ENCODE measurements around the gene CNPY4. TPM values are rescaled to one million over a fixed set of nuclear protein-coding genes. Genes with fewer than 3 reads are reported as not detected.

The CNPY4 gene
- total and polyA plus RNA-seq, 5 donors, result 9.1 to 14.7 (median 12.3) TPM

GRCh38 chr7:100081535-100082102, 37.8 kb upstream of the CNPY4 start, which contains the start of gene ZNF3:
TSS of gene ZNF3 (minus strand) at chr7:100081723. CDS start at chr7:100077357, 4,366 bp downstream.
- under 1% methylated on average over 55 of the region's 55 CpGs for WGBS
- H3K4me3 ChIP-seq (ENCODE audit: low read length), result peak within 1 kb of the TSS; percentile 76
- no peaks in the 10 kb centered on the region for H3K27me3 ChIP-seq (ENCODE audit: control insufficient read depth, insufficient read depth)
- DNase-seq (peak; percentile 98 to 99 (median 99)), ATAC-seq (peak; percentile 95 to 97)
- no peaks in the 10 kb centered on the region for H3K9me3 ChIP-seq (ENCODE audit: control insufficient read depth, low read length)
- H3K27ac ChIP-seq (ENCODE audit: low read length), result peak within 1 kb of the TSS; percentile 60
- intact Hi-C loops (cut with DNase I), result loop anchor here in 2 of 4 donors (10.0 kb wide), 1 partner anchor 87 kb away; no protein-coding TSS in a partner anchor
- peaks cover 3% of the 10 kb centered on the region for H3K4me1 ChIP-seq (ENCODE audit: control insufficient read depth, insufficient read depth, low read length)

- WGBS, result 52% methylated on average over 4 of the region's 4 CpGs
- Histone ChIP-seq H3K4me3 (ENCODE audit: low read length) (no peak overlapping the region), H3K9me3 (ENCODE audit: control insufficient read depth, low read length) (no peaks in the 10 kb centered on the region), H3K27me3 (ENCODE audit: control insufficient read depth, insufficient read depth) (no peaks in the 10 kb centered on the region), H3K4me1 (ENCODE audit: control insufficient read depth, insufficient read depth, low read length) (peaks cover 3% of the 10 kb centered on the region), H3K27ac (ENCODE audit: low read length) (peak overlapping the region; percentile 59)
- DNase-seq, result no peak
- intact Hi-C loops (cut with DNase I), result loop anchor here in 2 of 4 donors (10.0 kb wide), 1 partner anchor 88 kb away; no protein-coding TSS in a partner anchor
- no peak for ATAC-seq
Observed at GRCh38 chr7:100082978-100083377, 36.5 kb upstream of the CNPY4 start.

GRCh38 chr7:100085515-100085914, 33.9 kb upstream of the CNPY4 start:
- H3K9me3 ChIP-seq (ENCODE audit: control insufficient read depth, low read length), result no peaks in the 10 kb centered on the region
- H3K27me3 ChIP-seq (ENCODE audit: control insufficient read depth, insufficient read depth), result no peaks in the 10 kb centered on the region
- no peak overlapping the region for H3K4me3 ChIP-seq (ENCODE audit: low read length)
- H3K27ac ChIP-seq (ENCODE audit: low read length), result no peak overlapping the region
- ATAC-seq (no peak), DNase-seq (no peak)
- WGBS, result 50% methylated on average over 3 of the region's 3 CpGs
- H3K4me1 ChIP-seq (ENCODE audit: control insufficient read depth, insufficient read depth, low read length), result peaks cover 3% of the 10 kb centered on the region
- intact Hi-C loops (cut with DNase I), result loop anchor here in 2 of 4 donors (10.0 kb wide), 1 partner anchor 91 kb away; no protein-coding TSS in a partner anchor

GRCh38 chr7:100087055-100087750, 32.2 kb upstream of the CNPY4 start:
- Histone ChIP-seq H3K27ac (ENCODE audit: low read length) (no peak overlapping the region), H3K9me3 (ENCODE audit: control insufficient read depth, low read length) (no peaks in the 10 kb centered on the region), H3K4me3 (ENCODE audit: low read length) (no peak overlapping the region), H3K27me3 (ENCODE audit: control insufficient read depth, insufficient read depth) (no peaks in the 10 kb centered on the region), H3K4me1 (ENCODE audit: control insufficient read depth, insufficient read depth, low read length) (peaks cover 3% of the 10 kb centered on the region)
- intact Hi-C loops (cut with DNase I), result loop anchor here in 2 of 4 donors (10.0 kb wide), 1 partner anchor 92 kb away; no protein-coding TSS in a partner anchor
- ATAC-seq, result no peak
- 79% methylated on average over 10 of the region's 10 CpGs for WGBS
- no peak for DNase-seq

- H3K9me3 ChIP-seq (ENCODE audit: control insufficient read depth, low read length), result no peaks in the 10 kb centered on the region
- peak overlapping the region; percentile 71 for H3K27ac ChIP-seq (ENCODE audit: low read length)
- peak overlapping the region; percentile 79 for H3K4me3 ChIP-seq (ENCODE audit: low read length)
- WGBS, result 79% methylated on average over 11 of the region's 11 CpGs
- peaks cover 3% of the 10 kb centered on the region for H3K4me1 ChIP-seq (ENCODE audit: control insufficient read depth, insufficient read depth, low read length)
- H3K27me3 ChIP-seq (ENCODE audit: control insufficient read depth, insufficient read depth), result no peaks in the 10 kb centered on the region
- intact Hi-C loops (cut with DNase I), result loop anchor here in 2 of 4 donors (10.0 kb wide), 1 partner anchor 93 kb away; no protein-coding TSS in a partner anchor
- DNase-seq (no peak), ATAC-seq (no peak)
Observed at GRCh38 chr7:100088095-100088620, 31.3 kb upstream of the CNPY4 start.

GRCh38 chr7:100088621-100089457, 30.6 kb upstream of the CNPY4 start, which contains the start of gene COPS6:
TSS of gene COPS6 (plus strand) at chr7:100088969. CDS start at chr7:100088991, 22 bp downstream.
- intact Hi-C loops (cut with DNase I), result loop anchor here in 2 of 4 donors (10.0 kb wide), 1 partner anchor 94 kb away; no protein-coding TSS in a partner anchor
- peak within 1 kb of the TSS; percentile 71 for H3K27ac ChIP-seq (ENCODE audit: low read length)
- under 1% methylated on average over 68 of the region's 68 CpGs for WGBS
- DNase-seq (peak; percentile 86 to 96 (median 94)), ATAC-seq (peak; percentile 85 to 86)
- H3K4me1 ChIP-seq (ENCODE audit: control insufficient read depth, insufficient read depth, low read length), result peaks cover 3% of the 10 kb centered on the region
- no peaks in the 10 kb centered on the region for H3K27me3 ChIP-seq (ENCODE audit: control insufficient read depth, insufficient read depth)
- no peaks in the 10 kb centered on the region for H3K9me3 ChIP-seq (ENCODE audit: control insufficient read depth, low read length)
- peak within 1 kb of the TSS; percentile 79 for H3K4me3 ChIP-seq (ENCODE audit: low read length)

- H3K4me3 ChIP-seq (ENCODE audit: low read length), result peak overlapping the region; percentile 79
- no peak overlapping the region for H3K27ac ChIP-seq (ENCODE audit: low read length)
- intact Hi-C loops (cut with DNase I), result loop anchor here in 2 of 4 donors (10.0 kb wide), 1 partner anchor 95 kb away; no protein-coding TSS in a partner anchor
- DNase-seq (no peak), ATAC-seq (no peak)
- H3K9me3 ChIP-seq (ENCODE audit: control insufficient read depth, low read length), result no peaks in the 10 kb centered on the region
- WGBS, result 31% methylated on average over 7 of the region's 7 CpGs
- H3K27me3 ChIP-seq (ENCODE audit: control insufficient read depth, insufficient read depth), result no peaks in the 10 kb centered on the region
- peaks cover 3% of the 10 kb centered on the region for H3K4me1 ChIP-seq (ENCODE audit: control insufficient read depth, insufficient read depth, low read length)
Observed at GRCh38 chr7:100089458-100090196, 29.8 kb upstream of the CNPY4 start.

- intact Hi-C loops (cut with DNase I), result no loop called here
- ATAC-seq (no peak), DNase-seq (no peak)
- H3K27ac ChIP-seq (ENCODE audit: low read length), result no peak overlapping the region
- WGBS, result 87% methylated on average over 14 of the region's 14 CpGs
- H3K4me3 ChIP-seq (ENCODE audit: low read length), result no peak overlapping the region
- H3K27me3 ChIP-seq (ENCODE audit: control insufficient read depth, insufficient read depth), result no peaks in the 10 kb centered on the region
- peaks cover 3% of the 10 kb centered on the region for H3K4me1 ChIP-seq (ENCODE audit: control insufficient read depth, insufficient read depth, low read length)
- H3K9me3 ChIP-seq (ENCODE audit: control insufficient read depth, low read length), result no peaks in the 10 kb centered on the region
Observed at GRCh38 chr7:100090527-100091410, 28.7 kb upstream of the CNPY4 start.

GRCh38 chr7:100091411-100092181, 27.8 kb upstream of the CNPY4 start:
- no peaks in the 10 kb centered on the region for H3K9me3 ChIP-seq (ENCODE audit: control insufficient read depth, low read length)
- DNase-seq, result no peak

More at GRCh38 chr7:100091411-100092181, 27.8 kb upstream of the CNPY4 start:
- ATAC-seq, result no peak
- intact Hi-C loops (cut with DNase I), result no loop called here
- WGBS, result 65% methylated on average over 19 of the region's 19 CpGs
- H3K27me3 ChIP-seq (ENCODE audit: control insufficient read depth, insufficient read depth), result no peaks in the 10 kb centered on the region
- no peak overlapping the region for H3K27ac ChIP-seq (ENCODE audit: low read length)
- no peak overlapping the region for H3K4me3 ChIP-seq (ENCODE audit: low read length)
- peaks cover 3% of the 10 kb centered on the region for H3K4me1 ChIP-seq (ENCODE audit: control insufficient read depth, insufficient read depth, low read length)
